Testis (tissue), 3 donors: ENCODE results near the gene PCYT2. TPM values are rescaled to one million over a fixed set of nuclear protein-coding genes. Genes with fewer than 3 reads are reported as not detected.

ENCODE experiments used
- DNase-seq: peaks from one replicate; pipeline ENCODE4 v3.0.0-alpha.2; 2019
- H3K27ac ChIP-seq, 2 donors: fragments of 200-600 bp; sonication (generic); one replicate each; pipeline ENCODE4 v1.5.1; 2019
- H3K27me3 ChIP-seq: fragments of 200-600 bp; sonication (generic); one replicate; pipeline ENCODE4 v1.5.1; 2019
- H3K36me3 ChIP-seq: fragments of 200-600 bp; sonication (generic); one replicate; pipeline ENCODE4 v1.5.1; 2017; ENCODE audit warnings: low read depth; ENCODE audit errors: missing control alignments
- H3K4me1 ChIP-seq: fragments of 200-600 bp; sonication (generic); one replicate; pipeline ENCODE4 v1.5.1; 2019
- H3K4me3 ChIP-seq, 2 donors: fragments of 200-600 bp; sonication (generic); one replicate each; pipeline ENCODE4 v1.5.1; 2017 to 2019
- H3K9me3 ChIP-seq: fragments of 200-600 bp; sonication (generic); one replicate; pipeline ENCODE4 v1.5.1; 2017
- CTCF ChIP-seq, 3 experiments: fragments of 450-650 bp in 2 of 3; fragments of 200-600 bp in 1 of 3; sonication (generic) in 1 of 3; IDR thresholded peaks; one replicate each; pipeline ENCODE4 v1.5.1; 2016 to 2019; ENCODE audit warnings: antibody characterized with exemption in 3 of 3, mild to moderate bottlenecking in 2 of 3, moderate library complexity in 1 of 3
- POLR2A ChIP-seq: fragments of 450-650 bp; IDR thresholded peaks from one replicate; pipeline ENCODE4 v1.6.1; 2017; ENCODE audit warnings: antibody characterized with exemption, mild to moderate bottlenecking, moderate library complexity
- WGBS, 2 donors: methylation state at CpG; one replicate each; pipeline ENCODE4 v1.1.5; 2018; 5-methylcytosine and 5-hydroxymethylcytosine counted together
- intact Hi-C: fragments of 100-400 bp; cut with DNase I; formaldehyde crosslinking; loops from one replicate; pipeline ENCODE4 v1.15.1; 2023; ENCODE audit warnings: low total_unique reads
- polyA plus RNA-seq: library from polyadenylated mRNA; stranded (reverse); fragments of 350-450 nt; fragmentation: Illumina TruSeq; extraction: RNeasy Lipid Tissue Mini Kit (QIAGEN cat#74804); gene quantifications from one replicate; pipeline ENCODE4 v1.2.3, GENCODE V29; 2014; ENCODE audit warnings: low read depth, low replicate concordance; ENCODE audit not compliant: insufficient read depth
- total RNA-seq, 2 donors: library from RNA; depleted of rRNA; stranded (reverse); fragments of >200 nt; gene quantifications; one replicate each; pipeline ENCODE4 v1.2.3, GENCODE V29; 2016

PCYT2 gene
- total and polyA plus RNA-seq, 3 donors from 2014 or later = 171 to 488 (median 438) TPM

- Histone ChIP-seq H3K27ac (peak overlapping the region in 1 of 2 donors; percentile 24), H3K27me3 (no peaks in the 10 kb centered on the region), H3K4me3 (peak overlapping the region; percentile 68 to 76), H3K36me3 (no peaks in the 10 kb centered on the region), H3K4me1 (peaks cover 11% of the 10 kb centered on the region), H3K9me3 (no peaks in the 10 kb centered on the region)
- intact Hi-C loops = no loop called here
- 0 to 1% methylated on average over 1 to 36 of the region's 55 CpGs for WGBS, 2 donors
- TF ChIP-seq POLR2A (no peak), CTCF (IDR thresholded peaks at IDR 0.05) (no peak)
- no peak for DNase-seq
Measured at GRCh38 chr17:81910840-81911276, 341 bp downstream of the PCYT2 start.

- no peaks in the 10 kb centered on the region for H3K27me3 ChIP-seq
- TF ChIP-seq POLR2A = no peak
- peak overlapping the region; percentile 68 to 76 for H3K4me3 ChIP-seq
- H3K4me1 ChIP-seq = peaks cover 11% of the 10 kb centered on the region
- WGBS, 2 donors = 38 to 42% methylated on average over 18 to 23 of the region's 23 CpGs
- H3K9me3 ChIP-seq = no peaks in the 10 kb centered on the region
- DNase-seq = no peak
- H3K36me3 ChIP-seq = no peaks in the 10 kb centered on the region
- intact Hi-C loops = no loop called here
- no peak overlapping the region for H3K27ac ChIP-seq
Measured at GRCh38 chr17:81909966-81910839, 996 bp downstream of the PCYT2 start.

GRCh38 chr17:81909231-81909630 lies 2.0 kb downstream of the PCYT2 start:
- TF ChIP-seq CTCF (IDR thresholded peaks at IDR 0.05) = no peak
- no peak for TF ChIP-seq POLR2A
- DNase-seq = no peak
- no peaks in the 10 kb centered on the region for H3K27me3 ChIP-seq
- 98 to 100% methylated on average over 5 to 12 of the region's 12 CpGs for WGBS, 2 donors
- no peaks in the 10 kb centered on the region for H3K9me3 ChIP-seq
- intact Hi-C loops = no loop called here
- H3K4me3 ChIP-seq = no peak overlapping the region
- H3K27ac ChIP-seq = no peak overlapping the region
- no peaks in the 10 kb centered on the region for H3K36me3 ChIP-seq
- H3K4me1 ChIP-seq = peaks cover 11% of the 10 kb centered on the region

GRCh38 chr17:81908793-81909192 lies 2.4 kb downstream of the PCYT2 start:
- no peaks in the 10 kb centered on the region for H3K9me3 ChIP-seq
- no peaks in the 10 kb centered on the region for H3K27me3 ChIP-seq
- no peak overlapping the region for H3K4me3 ChIP-seq
- DNase-seq = no peak
- H3K27ac ChIP-seq = no peak overlapping the region
- H3K36me3 ChIP-seq = no peaks in the 10 kb centered on the region
- H3K4me1 ChIP-seq = peaks cover 11% of the 10 kb centered on the region
- intact Hi-C loops = no loop called here
- no peak for TF ChIP-seq POLR2A
- TF ChIP-seq CTCF (IDR thresholded peaks at IDR 0.05) = no peak
- 98 to 99% methylated on average over 7 to 11 of the region's 11 CpGs for WGBS, 2 donors

- Histone ChIP-seq H3K36me3 (no peaks in the 10 kb centered on the region), H3K4me3 (no peak overlapping the region), H3K9me3 (no peaks in the 10 kb centered on the region), H3K4me1 (peaks cover 16% of the 10 kb centered on the region), H3K27me3 (no peaks in the 10 kb centered on the region), H3K27ac (no peak overlapping the region)
- intact Hi-C loops = no loop called here
- DNase-seq = no peak
- TF ChIP-seq POLR2A (no peak), CTCF (IDR thresholded peaks at IDR 0.05) (no peak)
- WGBS, 2 donors = 96 to 100% methylated on average over 1 to 15 of the region's 26 CpGs
Measured at GRCh38 chr17:81907219-81908145, 3.7 kb downstream of the PCYT2 start.
